Stimulated activated CD8-positive, alpha-beta memory T cell treated with anti-CD3 and anti-CD28 coated beads, Interleukin-4, amount 100 ng/mL, for 4 hours (primary cell): ENCODE results near the gene PLIN1.

Experiments used
- DNase-seq, 2 donors: peaks; one replicate each; pipeline ENCODE4 v3.0.0-alpha.2; 2020; ENCODE audit warnings: low read depth in 2 of 2, low spot score in 1 of 2

Gene PLIN1

GRCh38 chr15:89628806-89629715 lies 50.1 kb downstream of the PLIN1 start:
- no peak for DNase-seq

- DNase-seq, result no peak
Measured at GRCh38 chr15:89628301-89628700, 50.9 kb downstream of the PLIN1 start.

- no peak for DNase-seq
Measured at GRCh38 chr15:89627256-89627970, 51.8 kb downstream of the PLIN1 start.

GRCh38 chr15:89625716-89626115 lies 53.5 kb downstream of the PLIN1 start:
- no peak for DNase-seq

- DNase-seq, result no peak
Measured at GRCh38 chr15:89623165-89623564, 56.0 kb downstream of the PLIN1 start.

- DNase-seq, result no peak
Measured at GRCh38 chr15:89621547-89621946, 57.6 kb downstream of the PLIN1 start.

GRCh38 chr15:89616228-89616627 lies 62.9 kb downstream of the PLIN1 start:
- no peak for DNase-seq

GRCh38 chr15:89615135-89615534 lies 64.0 kb downstream of the PLIN1 start:
- no peak for DNase-seq
